ENCODE measurements around the gene DCLRE1C. TPM values are rescaled to one million over a fixed set of nuclear protein-coding genes. Genes with fewer than 3 reads are reported as not detected.
A peak's percentile ranks its signal among the peaks of the same experiment; 100 is the strongest.
"Not testable (repeated sequence)": the region's sequence is repeated elsewhere in the genome, so short reads cannot be mapped to it uniquely, and the experiment has no call there.

The DCLRE1C gene
- total RNA-seq, 1 donor from 2014 or later, result 8.6 TPM

DNA sequence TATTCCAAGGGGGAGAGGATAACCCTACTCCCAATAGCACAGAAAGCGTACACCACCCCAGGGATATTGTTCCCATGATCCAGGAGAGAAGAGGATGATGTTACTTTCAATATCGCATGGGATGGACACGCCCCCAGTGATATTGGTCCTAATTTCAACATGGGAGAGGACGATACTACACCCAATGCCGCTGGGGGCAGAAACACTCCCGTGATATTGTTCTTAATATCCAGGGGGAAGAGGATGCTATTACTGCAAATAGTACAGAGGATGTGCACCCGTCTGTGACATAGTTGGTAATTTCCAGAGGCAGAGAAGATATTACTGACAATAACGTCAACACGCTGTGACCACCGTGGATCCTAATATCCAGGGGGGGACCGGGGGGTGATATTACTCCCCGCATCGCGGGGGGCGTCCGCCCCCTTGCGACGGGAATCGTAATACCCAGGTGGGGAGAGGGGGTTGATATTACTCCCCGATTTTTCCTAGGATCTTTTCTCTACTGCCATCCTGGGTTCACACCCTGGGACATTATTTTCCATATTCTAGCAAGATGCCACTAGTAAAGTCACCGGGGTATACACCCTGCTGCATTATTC lies 21.9 kb upstream of the DCLRE1C start:
- no peaks in the 10 kb centered on the region for H3K27me3 ChIP-seq
- H3K36me3 ChIP-seq, result no peaks in the 10 kb centered on the region
- intact Hi-C loops (cut with DNase I), result no loop called here
- no peak overlapping the region for H3K4me3 ChIP-seq
- no peaks in the 10 kb centered on the region for H3K9me3 ChIP-seq
- DNase-seq (ENCODE audit: low spot score in 2 of 2), result no peak
- H3K4me1 ChIP-seq, result no peaks in the 10 kb centered on the region
- no peak overlapping the region for H3K27ac ChIP-seq
- TF ChIP-seq, protein P1, sequence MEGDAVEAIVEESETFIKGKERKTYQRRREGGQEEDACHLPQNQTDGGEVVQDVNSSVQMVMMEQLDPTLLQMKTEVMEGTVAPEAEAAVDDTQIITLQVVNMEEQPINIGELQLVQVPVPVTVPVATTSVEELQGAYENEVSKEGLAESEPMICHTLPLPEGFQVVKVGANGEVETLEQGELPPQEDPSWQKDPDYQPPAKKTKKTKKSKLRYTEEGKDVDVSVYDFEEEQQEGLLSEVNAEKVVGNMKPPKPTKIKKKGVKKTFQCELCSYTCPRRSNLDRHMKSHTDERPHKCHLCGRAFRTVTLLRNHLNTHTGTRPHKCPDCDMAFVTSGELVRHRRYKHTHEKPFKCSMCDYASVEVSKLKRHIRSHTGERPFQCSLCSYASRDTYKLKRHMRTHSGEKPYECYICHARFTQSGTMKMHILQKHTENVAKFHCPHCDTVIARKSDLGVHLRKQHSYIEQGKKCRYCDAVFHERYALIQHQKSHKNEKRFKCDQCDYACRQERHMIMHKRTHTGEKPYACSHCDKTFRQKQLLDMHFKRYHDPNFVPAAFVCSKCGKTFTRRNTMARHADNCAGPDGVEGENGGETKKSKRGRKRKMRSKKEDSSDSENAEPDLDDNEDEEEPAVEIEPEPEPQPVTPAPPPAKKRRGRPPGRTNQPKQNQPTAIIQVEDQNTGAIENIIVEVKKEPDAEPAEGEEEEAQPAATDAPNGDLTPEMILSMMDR (IDR thresholded peaks at IDR 0.05), result no peak

DNA sequence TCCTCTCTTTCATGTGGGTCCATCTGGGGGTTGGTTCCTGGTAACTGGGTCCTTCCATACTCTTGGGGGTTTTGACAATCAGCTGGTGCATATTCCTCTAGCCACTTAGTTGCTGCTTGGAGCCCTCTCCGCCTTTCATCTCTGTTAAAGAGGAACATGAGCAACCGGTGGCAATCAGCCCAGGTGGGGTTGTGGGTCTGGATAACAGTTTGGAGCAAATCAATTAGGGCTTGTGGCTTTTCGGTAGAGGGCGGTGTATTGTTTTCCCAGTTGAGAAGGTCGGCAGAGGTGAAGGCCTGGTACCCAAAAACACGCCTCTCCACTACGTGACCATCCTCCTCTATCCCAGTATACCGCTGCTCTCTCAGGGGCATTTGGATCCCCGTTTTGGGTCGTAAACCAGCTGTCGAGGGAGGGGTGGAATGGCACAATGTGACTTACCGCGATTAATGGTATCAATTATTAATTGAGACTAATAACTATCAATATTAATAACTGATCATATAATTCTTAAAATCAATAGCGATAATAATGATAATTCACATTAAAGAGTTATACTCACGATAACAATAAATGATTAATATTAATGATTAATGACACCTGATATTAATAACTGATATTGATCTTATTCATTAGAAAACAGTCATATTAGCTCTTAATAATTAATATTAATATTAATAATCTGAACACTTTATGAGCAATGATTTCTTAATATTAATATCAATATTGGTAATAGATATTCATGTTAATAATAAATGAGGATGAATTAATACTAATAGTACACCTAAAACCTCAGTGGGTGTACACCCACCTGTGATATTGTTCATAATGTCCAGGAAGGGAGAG lies 20.5 kb upstream of the DCLRE1C start:
- intact Hi-C loops (cut with DNase I); DNase-seq (ENCODE audit: low spot score in 2 of 2): not testable (repeated sequence)

DNA sequence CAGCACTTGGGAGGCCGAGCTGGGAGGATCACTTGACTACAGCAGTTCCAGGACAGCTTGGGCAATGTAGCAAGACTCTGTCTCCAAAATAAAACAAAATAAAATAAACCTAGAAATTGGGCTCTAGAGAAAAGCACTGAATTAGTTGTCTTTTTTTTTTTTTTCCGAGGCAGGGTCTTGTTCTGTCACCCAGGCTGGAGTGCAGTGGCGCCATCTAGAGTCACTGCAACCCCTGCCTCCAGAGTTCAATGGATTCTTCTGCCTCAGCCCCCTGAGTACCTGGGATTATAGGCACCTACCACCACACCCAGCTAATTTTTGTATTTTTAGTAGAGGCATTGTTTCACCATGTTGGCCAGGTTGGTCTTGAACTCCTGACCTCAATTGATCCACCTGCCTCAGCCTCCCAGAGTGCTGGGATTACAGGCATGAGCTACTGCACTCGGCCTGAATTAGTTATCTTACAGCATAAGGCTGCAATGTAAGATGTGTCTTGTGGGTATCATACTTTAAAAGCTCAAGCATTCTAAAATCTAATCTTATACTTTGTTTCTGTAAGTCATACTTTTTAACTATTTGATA lies 18.1 kb upstream of the DCLRE1C start:
- intact Hi-C loops (cut with DNase I), result no loop called here
- Histone ChIP-seq H3K27ac (no peak overlapping the region), H3K27me3 (no peaks in the 10 kb centered on the region), H3K4me3 (no peak overlapping the region), H3K9me3 (no peaks in the 10 kb centered on the region), H3K36me3 (no peaks in the 10 kb centered on the region), H3K4me1 (no peaks in the 10 kb centered on the region)
- no peak for DNase-seq (ENCODE audit: low spot score in 2 of 2)
- TF ChIP-seq, protein P1 (IDR thresholded peaks at IDR 0.05), result peak in 2 of 3 experiments; percentile 32 to 48

More for the DNA sequence above, 20.5 kb upstream of the DCLRE1C start:
- H3K36me3 ChIP-seq, H3K27ac ChIP-seq, H3K27me3 ChIP-seq, H3K4me3 ChIP-seq, H3K9me3 ChIP-seq, H3K4me1 ChIP-seq: not testable (repeated sequence)

DNA sequence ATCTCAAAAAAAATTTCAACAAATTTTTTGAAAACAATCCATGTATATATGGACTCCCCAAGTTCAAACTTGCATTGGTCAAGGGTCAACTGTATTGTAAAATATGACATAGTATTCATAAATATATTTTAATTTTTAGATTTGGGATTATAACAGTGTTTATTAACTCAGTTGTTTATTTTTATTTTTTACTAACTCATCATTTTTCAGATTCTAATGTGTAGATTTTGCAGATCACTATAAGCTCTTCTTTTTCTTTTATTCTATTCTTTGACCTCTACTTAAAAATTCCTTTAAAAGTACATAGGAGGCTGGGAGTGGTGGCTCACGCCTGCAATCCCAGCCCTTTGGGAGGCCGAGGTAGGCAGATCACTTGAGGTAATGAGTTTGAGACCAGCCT lies 14.0 kb upstream of the DCLRE1C start:
- no peaks in the 10 kb centered on the region for H3K4me1 ChIP-seq
- H3K36me3 ChIP-seq, result no peaks in the 10 kb centered on the region
- TF ChIP-seq, protein P1 (IDR thresholded peaks at IDR 0.05), result no peak
- no peak overlapping the region for H3K4me3 ChIP-seq
- no peaks in the 10 kb centered on the region for H3K27me3 ChIP-seq
- H3K27ac ChIP-seq, result no peak overlapping the region
- intact Hi-C loops (cut with DNase I), result no loop called here
- DNase-seq (ENCODE audit: low spot score in 2 of 2), result no peak
- no peaks in the 10 kb centered on the region for H3K9me3 ChIP-seq

DNA sequence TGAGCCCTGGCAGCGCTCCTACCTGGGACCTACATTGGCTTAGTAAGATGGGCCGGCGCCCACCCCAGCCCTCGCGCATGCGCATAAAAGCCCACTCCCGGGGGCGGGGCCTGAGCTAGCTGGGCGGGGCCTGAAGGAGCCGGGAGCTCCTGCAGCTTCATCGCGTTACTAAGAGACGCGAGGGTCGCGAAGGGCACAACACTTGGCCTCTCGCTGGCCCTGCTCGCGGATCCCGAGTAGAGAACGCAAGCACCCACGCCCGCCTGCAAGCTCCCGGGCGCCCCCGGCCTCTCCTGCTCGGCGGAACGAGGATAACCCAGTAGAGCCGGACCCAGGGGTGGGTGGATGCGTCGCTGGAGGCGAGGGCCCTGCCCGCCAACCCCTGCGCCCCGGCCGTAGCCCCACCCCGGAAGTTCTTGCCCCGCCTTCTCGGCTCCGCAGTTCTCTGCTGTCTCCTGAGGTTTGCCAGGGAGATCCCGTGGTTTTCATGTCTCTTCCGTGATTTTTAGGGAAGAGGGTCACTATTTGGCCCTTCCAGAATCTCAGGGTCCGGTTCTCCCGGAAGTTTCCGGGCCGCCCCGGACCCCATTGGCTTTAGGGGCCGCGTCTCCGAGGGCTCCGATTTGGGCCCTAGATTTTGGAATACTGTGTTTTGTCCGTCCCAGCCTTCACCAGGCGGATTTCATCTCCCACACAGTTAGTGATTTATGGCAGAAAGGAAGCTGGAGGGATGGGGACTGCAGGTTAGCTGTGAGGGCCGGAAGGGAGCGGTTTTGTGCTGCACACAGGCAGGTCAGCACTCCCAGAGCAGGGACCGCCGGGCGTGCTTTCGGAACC lies 5.5 kb upstream of the DCLRE1C start, which contains the start of gene MEIG1:
TSS of gene MEIG1 (plus strand) at position 168 of the 837 bp plus-strand sequence. CDS start 7,081 bp downstream, outside the sequence.
- TF ChIP-seq, protein P1 (IDR thresholded peaks at IDR 0.05), result no peak
- peaks cover 0 to 3% of the 10 kb centered on the region in 2 donors for H3K4me1 ChIP-seq
- H3K4me3 ChIP-seq, result peak within 1 kb of the TSS; percentile 76 to 92
- peak within 1 kb of the TSS; percentile 92 to 97 for H3K27ac ChIP-seq
- intact Hi-C loops (cut with DNase I), result loop anchor here (1.0 to 10.0 kb wide), 5 partner anchors 81 to 1655 kb away; partner anchors contain the start of genes PHYH, RPP38 and SUV39H2
- no peaks in the 10 kb centered on the region for H3K9me3 ChIP-seq
- H3K27me3 ChIP-seq, result no peaks in the 10 kb centered on the region
- no peaks in the 10 kb centered on the region for H3K36me3 ChIP-seq
- DNase-seq (ENCODE audit: low spot score in 2 of 2), result peak; percentile 76 to 97
